Neural cell (in vitro differentiated cells): ENCODE results near the gene MACF1.
"Not testable (repeated sequence)": the region's sequence is repeated elsewhere in the genome, so short reads cannot be mapped to it uniquely, and the experiment has no call there.

Source experiments
- TF ChIP-seq, protein P1 (sequence below): IDR thresholded peaks from 2 replicates; pipeline ENCODE4 v1.6.1; 2012; ENCODE audit warnings: borderline replicate concordance
- TF ChIP-seq, protein P2 (sequence below): fragments of 450-650 bp; IDR thresholded peaks from 2 replicates; pipeline ENCODE4 v1.5.1; 2014; ENCODE audit warnings: antibody characterized with exemption, mild to moderate bottlenecking, moderate library complexity; ENCODE audit not compliant: poor library complexity, severe bottlenecking

DNA sequence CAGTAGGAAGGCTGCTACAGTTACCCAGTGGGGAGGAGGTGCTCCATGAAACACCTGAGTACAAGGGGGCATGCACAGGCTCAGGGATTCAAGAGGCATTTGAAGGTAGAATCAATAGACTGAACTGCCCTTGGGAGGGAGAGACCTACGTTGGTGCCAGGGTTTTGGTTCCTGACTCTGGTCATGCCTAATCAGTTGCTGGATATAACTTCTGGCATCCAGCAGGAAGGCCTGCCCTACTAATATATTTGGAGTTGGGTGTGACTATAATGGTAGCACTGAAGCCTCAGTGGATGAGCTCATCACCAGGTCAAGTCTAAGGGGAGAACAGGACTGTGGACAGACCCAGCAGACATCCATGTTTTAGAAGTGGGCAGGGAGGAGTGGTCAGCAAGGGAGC lies 271.1 kb downstream of the MACF1 start:
- TF ChIP-seq, protein P1, sequence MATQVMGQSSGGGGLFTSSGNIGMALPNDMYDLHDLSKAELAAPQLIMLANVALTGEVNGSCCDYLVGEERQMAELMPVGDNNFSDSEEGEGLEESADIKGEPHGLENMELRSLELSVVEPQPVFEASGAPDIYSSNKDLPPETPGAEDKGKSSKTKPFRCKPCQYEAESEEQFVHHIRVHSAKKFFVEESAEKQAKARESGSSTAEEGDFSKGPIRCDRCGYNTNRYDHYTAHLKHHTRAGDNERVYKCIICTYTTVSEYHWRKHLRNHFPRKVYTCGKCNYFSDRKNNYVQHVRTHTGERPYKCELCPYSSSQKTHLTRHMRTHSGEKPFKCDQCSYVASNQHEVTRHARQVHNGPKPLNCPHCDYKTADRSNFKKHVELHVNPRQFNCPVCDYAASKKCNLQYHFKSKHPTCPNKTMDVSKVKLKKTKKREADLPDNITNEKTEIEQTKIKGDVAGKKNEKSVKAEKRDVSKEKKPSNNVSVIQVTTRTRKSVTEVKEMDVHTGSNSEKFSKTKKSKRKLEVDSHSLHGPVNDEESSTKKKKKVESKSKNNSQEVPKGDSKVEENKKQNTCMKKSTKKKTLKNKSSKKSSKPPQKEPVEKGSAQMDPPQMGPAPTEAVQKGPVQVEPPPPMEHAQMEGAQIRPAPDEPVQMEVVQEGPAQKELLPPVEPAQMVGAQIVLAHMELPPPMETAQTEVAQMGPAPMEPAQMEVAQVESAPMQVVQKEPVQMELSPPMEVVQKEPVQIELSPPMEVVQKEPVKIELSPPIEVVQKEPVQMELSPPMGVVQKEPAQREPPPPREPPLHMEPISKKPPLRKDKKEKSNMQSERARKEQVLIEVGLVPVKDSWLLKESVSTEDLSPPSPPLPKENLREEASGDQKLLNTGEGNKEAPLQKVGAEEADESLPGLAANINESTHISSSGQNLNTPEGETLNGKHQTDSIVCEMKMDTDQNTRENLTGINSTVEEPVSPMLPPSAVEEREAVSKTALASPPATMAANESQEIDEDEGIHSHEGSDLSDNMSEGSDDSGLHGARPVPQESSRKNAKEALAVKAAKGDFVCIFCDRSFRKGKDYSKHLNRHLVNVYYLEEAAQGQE = not testable (repeated sequence)
- TF ChIP-seq, protein P2, sequence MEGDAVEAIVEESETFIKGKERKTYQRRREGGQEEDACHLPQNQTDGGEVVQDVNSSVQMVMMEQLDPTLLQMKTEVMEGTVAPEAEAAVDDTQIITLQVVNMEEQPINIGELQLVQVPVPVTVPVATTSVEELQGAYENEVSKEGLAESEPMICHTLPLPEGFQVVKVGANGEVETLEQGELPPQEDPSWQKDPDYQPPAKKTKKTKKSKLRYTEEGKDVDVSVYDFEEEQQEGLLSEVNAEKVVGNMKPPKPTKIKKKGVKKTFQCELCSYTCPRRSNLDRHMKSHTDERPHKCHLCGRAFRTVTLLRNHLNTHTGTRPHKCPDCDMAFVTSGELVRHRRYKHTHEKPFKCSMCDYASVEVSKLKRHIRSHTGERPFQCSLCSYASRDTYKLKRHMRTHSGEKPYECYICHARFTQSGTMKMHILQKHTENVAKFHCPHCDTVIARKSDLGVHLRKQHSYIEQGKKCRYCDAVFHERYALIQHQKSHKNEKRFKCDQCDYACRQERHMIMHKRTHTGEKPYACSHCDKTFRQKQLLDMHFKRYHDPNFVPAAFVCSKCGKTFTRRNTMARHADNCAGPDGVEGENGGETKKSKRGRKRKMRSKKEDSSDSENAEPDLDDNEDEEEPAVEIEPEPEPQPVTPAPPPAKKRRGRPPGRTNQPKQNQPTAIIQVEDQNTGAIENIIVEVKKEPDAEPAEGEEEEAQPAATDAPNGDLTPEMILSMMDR = not testable (repeated sequence)
